AML-193 (cell line): ENCODE data around the gene SYT14.
"Not testable (repeated sequence)": the region's sequence is repeated elsewhere in the genome, so short reads cannot be mapped to it uniquely, and the experiment has no call there.

Experiments
- DNase-seq, 2 experiments: peaks; one replicate each; lab custom pipeline; 2025; lab: John Stamatoyannopoulos, UW

The SYT14 gene

DNA sequence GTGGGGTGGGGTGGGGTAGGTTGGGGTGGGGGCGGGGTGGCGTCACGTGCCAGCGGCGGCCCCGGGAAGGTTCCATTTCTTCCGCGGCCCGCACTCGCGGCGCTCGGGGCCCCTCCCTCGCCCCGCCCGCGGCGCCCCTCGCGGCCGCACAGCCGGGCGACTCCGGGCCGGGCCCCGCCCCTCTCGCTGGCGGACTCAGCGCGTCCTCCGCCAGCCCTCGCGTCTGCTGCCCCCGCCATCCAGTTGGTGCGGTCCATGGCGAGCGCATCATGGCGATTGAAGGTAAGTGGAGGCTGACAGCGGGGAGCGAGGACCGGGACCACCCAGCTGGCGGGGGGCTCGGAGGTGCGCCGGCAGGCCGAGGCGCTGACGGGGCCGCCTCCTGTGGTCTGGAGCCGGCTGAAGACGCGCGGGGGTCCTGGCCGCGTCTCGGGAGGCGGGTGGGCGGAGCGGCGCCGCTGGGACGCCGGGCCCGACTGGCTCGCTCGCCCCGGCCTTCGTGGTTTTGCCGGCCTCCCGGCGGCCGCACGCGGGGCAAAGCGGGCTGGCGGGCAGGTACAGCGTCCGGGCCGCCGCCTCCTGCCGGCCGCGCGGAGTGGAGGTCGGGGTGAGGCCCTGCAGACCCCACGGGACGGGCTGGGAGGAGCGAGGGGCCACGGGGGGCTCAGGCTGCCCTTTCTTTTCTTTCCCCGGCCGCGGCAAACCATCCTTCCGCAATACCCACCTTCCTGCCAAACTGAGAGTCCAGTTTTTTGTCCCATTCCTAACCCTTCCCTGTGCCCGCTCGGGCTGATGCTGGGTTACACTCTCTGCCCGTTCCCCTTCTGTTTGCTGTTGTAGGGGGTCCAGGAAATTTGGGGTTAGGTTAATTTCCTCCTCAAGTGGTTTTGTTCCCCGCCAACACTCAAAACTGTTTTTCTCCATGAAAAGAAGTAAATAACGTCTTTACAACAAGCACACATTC lies at the start of gene SYT14:
Gene SYT14, plus strand, starts transcription at position 222 of the 964 bp plus-strand sequence. Its CDS starts 48 bp downstream, at position 270.
- no peak for DNase-seq

DNA sequence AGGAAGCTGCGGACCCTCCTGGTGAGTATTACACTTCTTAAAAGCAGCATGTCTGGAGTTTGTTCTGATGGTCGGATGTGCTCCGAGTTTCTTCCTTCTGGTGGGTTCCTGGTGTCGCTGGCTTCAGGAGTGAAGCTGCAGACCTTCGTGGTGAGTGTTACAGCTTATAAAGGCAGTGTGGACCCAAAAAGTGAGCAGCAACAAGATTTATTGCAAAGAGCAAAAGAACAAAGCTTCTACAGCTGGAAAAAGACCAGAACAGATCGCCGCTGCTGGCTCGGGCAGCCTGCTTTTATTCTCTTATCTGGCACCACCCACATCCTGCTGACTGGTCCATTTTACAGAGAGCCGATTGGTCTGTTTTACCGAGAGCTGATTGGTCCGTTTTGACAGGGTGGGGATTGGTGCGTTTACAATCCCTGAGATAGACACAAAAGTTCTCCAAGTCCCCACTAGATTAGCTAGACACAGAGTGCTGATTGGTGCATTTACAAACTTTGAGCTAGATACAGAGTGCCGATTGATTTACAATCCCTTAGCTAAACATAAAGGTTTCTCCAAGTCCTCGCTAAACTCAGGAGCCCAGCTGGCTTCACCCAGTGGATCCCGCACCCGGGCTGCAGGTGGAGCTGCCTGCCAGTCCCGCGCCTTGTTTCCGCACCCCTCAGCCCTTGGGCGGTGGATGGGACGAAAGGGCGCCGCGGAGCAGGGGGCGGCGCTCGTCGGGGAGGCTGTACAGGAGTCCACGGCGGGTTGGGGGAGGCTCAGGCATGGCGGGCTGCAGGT lies 49.5 kb upstream of the SYT14 start:
- not testable (repeated sequence) for DNase-seq

DNA sequence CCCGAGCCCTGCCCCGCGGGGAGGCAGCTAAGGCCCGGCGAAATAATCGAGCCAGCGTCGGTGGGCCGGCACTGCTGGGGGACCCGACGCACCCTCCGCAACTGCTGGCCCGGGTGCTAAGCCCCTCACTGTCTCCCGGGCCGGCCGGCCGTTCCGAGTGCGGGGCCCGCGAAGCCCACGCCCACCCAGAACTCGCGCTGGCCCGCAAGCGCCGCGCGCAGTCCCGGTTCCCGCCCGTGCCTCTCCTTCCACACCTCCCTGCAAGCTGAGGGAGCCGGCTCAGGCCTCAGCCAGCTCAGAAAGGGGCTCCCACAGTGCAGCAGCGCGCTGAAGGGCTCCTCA lies 49.0 kb upstream of the SYT14 start:
- no peak for DNase-seq

DNA sequence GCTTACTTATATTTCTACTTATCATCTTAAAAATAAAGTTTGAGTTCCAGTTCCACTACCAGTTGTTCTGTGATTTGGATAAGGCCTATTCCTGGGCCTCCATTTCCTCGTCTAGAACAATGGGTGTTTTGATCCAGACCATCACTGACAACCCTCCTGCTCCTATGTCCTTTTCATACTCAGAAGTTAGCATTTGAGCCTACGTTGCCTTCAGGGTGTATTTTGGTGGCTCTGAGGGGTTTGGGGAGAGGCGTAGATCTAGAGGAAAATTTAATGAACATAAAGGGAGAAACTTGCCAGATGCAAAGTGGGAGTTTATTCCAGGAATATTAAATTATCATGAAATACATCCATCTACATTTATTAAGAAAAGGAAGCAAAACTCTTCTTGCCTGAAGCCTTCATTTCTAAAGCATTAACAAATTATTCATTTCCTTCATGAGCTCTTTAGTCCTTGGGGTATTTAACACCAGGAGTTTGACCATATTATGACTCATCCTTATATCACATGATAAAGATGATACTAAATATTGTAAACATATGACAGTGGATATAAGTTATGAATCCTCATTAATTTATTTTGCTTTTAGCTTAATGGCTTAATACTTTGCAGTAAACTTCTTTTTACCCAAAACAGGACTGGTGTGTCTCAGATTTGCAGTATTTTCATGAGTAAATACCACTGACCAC lies 47.2 kb upstream of the SYT14 start:
- no peak for DNase-seq

DNA sequence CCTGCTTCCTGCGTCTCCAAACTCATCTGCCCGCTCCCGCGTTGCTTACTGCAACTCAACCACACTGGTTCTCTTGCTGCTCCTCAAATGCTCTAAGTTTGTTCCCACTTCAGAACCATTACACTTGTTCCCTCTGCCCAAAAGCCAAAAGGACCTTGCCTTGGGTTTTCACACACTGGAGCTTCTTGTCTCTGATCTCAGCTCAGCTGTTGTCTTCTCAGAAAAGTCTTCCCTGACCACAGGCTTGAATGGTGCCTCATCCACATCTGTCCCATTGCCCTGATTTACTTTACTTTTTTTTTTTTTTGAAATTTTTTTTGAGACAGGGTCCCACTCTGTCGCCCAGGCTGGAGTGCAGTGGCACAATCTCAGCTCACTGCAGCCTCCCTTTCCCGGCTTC lies 44.3 kb upstream of the SYT14 start:
- no peak for DNase-seq

DNA sequence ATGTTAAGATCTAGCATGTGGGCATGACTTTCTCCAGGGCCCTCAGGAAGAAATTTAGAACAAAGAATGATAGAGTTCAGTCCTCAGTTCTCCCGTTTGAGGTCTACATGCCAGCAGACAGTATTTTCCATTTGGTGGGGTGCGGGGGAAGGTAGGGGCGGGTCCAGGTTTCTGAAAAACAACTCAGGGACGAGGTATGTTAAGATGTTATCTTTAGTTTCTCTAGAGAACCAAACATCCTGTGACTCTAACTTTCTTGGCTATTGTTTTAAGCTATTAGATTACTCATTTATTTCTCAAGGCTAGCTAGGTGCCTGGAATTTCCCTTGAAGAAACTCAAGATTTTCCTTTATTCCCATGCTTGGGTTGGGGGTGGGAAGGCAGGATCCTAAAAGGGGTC lies 42.3 kb upstream of the SYT14 start:
- no peak for DNase-seq

DNA sequence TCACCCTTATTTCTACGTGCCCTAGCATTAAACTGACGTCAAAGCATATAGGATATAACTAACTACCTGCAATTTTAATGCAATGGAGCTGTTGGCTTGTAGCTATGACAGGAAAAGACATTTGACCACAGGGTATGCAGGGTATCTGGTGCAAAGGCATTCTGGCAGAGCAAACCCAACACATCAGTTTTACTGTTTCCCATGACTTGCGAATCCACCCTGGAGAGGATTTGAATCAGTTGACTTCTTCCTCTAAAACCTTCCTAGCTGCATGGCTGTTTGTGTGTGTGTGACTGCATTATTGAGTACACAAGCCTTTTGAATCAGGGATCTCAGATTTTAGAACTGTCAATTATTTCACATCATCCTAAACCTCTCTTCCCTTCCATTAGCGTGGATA lies 41.7 kb upstream of the SYT14 start:
- no peak for DNase-seq

DNA sequence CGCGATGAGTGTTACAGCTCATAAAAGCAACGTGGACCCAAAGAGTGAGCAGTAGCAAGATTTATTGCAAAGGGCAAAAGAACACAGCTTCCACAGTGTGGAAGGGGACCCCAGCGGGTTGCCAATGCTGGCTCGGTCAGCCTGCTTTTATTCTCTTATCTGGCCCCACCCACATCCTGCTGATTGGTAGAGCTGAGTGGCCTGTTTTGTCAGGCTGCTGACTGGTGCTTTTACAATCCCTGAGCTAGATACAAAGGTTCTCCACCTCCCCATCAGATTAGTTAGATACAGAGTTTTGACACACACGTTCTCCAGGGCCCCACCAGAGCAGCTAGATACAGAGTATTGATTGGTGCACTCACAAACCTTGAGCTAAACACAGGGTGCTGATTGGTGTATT lies 39.7 kb upstream of the SYT14 start:
- DNase-seq, result not testable (repeated sequence)

DNA sequence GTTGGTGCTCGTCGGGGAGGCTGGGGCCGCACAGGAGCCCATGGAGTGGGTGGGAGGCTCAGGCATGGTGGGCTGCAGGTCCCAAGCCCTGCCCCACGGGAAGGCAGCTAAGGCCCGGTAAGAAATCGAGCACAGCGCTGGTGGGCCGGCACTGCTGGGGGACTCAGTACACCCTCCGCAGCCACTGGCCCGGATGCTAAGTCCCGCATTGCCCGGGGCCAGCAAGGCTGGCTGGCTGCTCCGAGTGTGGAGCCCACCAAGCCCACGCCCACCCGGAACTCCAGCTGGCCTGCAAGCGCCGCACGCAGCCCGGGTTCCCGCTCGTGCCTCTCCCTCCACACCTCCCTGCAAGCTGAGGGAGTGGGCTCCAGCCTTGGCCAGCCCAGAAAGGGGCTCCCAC lies 39.2 kb upstream of the SYT14 start:
- not testable (repeated sequence) for DNase-seq

DNA sequence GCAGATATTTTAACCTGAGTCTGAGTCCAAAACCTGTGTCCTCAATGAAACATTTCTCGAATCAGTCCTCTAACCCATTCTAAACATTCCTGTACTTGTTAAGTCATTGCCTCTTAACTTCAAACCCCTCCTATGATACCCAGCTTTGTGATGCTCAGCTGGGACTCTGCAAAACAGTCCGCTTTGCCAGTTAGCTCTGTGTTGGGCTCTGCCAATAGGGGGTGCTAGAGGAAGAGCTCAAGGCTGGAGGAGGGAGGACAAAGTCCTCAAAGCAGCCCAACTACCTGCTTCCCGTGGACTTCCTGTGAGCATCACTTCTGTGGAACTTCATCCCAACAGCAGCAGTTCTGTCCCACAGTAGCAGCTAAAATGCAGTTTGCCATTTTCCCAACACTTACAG lies 38.1 kb upstream of the SYT14 start:
- DNase-seq, result no peak

DNA sequence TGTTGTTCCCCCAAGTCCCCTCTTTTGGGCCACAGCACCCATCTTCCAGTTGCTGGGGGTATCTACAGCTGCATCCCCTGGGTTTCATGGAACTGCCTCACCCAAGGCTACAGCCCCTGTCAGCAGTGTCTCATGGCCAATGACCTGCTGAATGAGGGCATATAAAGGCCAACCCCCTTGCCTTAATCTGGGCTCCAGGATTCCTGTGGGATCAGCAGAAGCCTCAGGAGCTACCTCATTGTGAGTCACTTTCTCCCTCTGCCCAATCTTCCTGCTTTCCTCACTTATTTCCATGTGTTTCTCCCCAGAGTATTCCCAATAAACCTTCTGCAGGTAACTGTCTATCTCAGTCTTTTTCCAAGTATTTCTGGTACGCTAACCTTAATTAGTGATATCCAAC lies 37.3 kb upstream of the SYT14 start:
- no peak for DNase-seq

DNA sequence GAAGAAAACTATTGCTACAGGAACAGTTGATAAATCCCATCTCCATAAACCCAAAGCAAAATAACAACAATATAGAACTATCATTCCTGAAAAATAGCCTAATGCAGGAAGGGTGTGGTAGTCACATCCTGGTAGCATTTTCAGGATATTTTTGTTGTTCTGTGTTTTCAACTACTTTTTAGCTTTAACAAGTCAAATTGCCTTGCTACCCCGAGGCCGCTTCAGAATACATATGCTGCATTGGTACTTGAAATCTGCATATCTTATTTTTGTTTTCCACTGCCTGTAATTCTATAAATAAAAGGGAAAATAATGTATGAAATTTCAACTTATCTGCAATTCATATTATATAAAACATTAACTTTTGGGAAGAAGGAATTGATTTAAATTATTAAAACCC lies 36.8 kb upstream of the SYT14 start:
- no peak for DNase-seq

DNA sequence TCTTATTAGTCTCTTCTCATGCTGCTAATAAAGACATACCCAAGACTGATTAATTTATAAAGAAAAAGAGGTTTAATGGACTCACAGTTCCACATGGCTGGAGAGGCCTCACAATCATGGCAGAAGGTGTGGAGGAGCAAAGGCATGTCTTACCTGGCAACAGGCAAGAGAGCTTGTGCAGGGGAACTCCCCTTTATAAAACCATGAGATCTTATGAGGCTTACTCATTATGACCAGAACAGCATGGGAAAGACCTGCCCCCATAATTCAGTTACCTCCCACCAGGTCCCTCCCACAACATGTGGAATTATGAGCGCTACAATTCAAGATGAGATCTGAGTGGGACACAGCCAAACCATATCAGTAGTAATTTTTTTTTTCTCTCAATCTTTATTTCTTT lies 33.2 kb upstream of the SYT14 start:
- not testable (repeated sequence) for DNase-seq

DNA sequence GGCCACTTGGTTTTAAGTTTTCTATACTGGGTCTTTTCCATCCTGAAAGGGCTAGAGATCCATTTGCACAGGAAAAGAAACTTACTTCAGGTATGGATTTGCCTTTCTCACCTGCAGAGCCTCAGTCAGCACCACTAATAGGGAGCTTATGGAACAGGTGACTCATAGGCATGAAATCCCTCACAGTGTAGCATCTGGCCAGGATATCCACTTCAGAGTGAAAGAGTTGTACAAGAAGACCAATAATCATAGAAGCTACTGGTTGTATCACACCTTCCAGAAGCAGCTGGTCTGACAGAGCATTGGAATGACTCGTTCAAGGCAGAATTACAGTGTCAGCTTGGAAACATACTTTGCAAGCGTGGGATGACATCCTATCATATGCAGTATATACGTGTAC lies 26.3 kb upstream of the SYT14 start:
- no peak for DNase-seq

DNA sequence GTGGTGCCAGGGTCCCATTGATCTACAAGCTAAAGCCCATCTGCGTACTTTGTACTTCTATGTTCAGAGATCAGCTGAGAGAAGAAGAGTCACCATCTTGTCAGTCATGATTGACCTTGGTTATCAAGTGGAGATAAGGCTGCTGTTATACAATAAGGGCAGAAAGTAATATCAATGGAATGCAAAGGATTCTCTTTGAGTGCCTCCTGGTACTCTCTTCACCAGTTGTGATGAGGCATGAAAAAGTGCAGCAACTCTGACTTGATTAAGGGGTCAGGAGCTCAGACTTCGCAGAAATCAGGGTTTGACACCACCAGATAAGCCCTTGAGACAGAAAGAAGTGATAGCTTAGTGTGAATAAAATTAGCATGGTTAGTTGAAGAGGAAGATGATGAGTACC lies 25.7 kb upstream of the SYT14 start:
- DNase-seq, result no peak

DNA sequence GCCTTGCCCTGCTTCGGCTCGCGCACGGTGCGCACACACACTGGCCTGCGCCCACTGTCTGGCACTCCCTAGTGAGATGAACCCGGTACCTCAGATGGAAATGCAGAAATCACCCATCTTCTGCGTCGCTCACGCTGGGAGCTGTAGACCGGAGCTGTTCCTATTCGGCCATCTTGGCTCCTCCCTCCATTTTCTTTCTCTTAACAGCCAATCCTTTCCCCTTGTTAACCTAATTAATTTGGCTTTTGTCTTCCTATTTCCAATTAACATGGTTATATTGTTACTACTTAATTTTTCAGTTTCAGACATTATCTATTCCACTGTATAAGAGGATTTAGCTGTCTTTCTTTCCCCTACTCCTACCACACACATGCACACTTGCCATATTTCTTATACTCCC lies 18.4 kb upstream of the SYT14 start:
- DNase-seq, result not testable (repeated sequence)

DNA sequence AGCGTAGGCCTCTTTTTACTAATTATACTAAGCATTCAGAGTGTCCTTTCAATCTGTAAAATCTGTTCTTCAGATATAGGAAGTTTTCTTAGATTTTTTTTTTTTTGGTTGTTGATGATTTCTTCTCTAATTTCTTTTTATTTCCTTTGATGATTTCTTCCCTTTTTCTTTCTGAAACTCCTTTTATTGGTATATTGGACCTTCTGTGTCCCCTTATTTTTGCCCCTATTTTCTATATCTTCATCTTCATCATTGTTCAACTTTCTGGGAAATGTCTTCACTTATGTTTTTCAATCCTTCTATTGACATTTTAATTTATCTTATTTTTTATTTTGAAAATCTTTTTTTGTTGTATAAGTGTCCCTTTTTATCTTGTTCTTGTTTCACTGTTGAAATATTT lies 17.2 kb upstream of the SYT14 start:
- no peak for DNase-seq

DNA sequence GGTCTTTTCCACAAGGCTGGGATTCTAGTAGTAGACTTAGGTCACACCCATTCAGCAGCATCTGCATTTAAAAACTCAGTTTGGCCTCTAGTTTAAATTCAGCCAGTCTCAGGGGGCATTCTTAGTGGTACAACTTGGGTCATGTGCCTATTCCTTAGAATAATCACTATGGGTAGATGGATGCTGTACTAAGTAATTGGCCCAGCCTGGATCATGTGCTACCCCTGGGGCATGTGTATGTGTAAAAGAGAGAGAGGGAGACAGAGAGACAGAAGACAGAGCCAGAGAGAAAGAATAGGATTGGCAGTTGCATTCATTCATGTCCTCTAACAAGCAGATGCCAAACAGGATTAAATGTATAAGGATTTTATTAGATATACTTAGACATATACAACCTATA lies 13.6 kb upstream of the SYT14 start:
- no peak for DNase-seq

DNA sequence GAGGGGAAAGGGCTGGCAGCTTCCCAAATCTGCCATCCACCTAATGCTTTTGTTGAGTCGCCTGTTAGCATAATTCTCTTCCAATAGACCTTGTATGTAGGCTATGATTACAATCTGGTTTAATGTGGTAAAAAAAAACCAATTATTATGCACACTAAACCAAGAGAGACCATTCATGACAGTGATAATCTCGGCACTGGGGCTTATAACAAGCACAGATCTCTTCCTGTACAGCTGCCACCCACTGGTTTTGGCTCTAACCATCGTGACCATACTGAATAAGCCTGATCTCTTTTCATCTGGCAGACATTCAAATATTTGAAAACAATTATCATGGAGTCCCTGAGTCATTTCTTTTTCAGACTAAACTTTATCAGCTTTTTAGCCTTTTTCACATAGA lies 12.0 kb upstream of the SYT14 start:
- DNase-seq, result no peak

DNA sequence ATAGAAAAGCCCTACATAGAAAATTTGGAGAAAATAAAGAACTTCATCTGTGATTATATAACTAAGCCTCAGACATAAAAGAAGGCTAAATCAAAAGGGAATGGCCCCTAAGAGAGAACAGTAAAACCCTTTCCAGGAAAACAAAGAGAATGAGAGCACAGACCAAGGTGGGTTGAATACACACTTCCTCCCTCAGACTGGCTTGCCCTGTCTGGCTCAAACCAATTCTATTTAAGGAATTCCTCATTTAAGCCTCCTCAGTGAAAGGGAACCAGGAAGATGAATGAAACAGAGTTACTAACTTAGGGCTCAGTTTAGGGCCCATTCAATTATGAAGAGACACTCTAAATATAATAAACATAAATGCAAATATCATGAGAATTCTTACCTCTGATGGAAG lies 10.6 kb upstream of the SYT14 start:
- DNase-seq, result no peak

DNA sequence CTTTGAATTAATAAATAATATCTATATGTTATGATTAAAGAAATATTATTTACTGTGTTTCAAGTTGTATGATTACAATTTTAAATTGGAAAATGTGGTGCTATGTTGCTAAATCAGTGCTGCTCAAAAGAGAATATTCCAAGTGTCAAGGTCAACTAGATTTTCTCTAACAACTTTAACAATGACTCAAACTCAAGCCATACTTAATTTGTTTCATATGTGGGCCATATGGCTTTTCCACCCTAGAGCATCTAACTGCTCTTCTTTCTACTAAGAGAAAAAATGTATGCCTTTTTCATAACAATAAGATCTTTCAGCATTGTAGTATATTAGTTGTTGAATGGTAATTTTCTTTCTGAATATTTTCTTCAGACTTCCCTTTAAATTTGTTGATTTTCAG lies 8.3 kb upstream of the SYT14 start:
- DNase-seq, result no peak

DNA sequence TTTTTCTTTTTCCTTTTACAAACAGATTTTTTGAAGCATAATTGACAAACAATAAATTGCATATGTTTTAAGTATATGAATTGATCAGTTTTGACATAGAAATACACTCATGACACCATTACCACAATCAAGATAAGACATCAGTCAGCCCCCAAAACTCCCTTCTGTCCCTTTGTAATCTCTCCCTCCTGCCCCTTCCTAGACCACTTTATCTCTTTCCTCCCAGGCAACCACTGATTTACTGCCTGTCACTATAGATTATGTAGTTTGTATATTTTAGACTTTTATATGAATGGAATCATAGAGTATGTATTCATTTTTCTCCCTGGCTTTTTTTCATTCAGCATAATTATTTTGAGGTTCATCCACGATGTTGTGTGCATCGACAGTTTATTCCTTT lies 6.9 kb upstream of the SYT14 start:
- no peak for DNase-seq

DNA sequence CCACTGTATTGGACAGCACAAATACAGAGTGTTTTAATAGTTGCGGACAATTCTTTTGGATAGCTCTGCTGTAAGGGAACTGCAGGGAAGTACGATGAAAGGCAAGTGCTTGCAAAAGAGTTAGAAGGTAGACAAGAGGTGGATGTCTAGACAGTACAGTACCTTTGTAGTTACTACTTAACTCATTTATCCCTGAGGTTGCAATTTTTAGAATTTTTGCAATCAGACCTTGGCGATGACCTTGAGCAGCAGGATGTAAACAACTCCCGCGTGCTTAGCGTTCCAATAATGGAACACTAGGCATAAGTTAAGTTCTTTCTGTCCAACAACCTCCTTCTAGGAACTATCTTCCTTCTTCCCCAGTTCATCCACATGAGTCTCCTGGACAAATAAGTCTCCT lies 1.9 kb upstream of the SYT14 start:
- DNase-seq, result no peak
